ENCODE data around the gene CEP126.

The CEP126 gene

DNA sequence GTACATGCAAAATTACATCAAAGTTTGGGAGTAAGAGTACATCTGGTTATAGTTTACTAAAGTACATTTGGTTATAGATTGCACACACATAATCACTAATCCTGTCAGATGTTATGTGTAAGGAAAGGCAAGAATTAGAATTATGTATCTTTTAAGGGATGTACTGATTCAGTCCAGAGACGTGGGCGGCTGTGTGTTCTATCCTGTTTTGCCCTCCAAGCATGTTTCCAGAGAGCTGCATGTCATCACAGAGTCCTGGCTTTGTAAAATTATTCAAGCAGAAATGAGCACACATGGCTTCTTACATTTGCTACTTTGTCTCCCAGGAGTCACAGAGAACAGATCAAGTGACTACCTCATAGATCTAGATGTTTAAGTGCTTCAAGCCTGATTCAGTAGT is 33.2 kb upstream of the CEP126 start:
- no peaks in the 10 kb centered on the region for H3K4me1 ChIP-seq (ENCODE audit: low read length)
- no peaks in the 10 kb centered on the region for H3F3A ChIP-seq (ENCODE audit: insufficient read depth, low read length)
- H3K9me3 ChIP-seq (replicated peaks; ENCODE audit: insufficient read depth, low read length) = no peaks in the 10 kb centered on the region
- no peaks in the 10 kb centered on the region for H3K27me3 ChIP-seq (replicated peaks; ENCODE audit: insufficient read depth, low read length)
- H2AFZ ChIP-seq (ENCODE audit: low read length) = no peak overlapping the region
- H3K9me2 ChIP-seq (replicated peaks; ENCODE audit: insufficient read depth, low read length) = no peaks in the 10 kb centered on the region
- TF ChIP-seq, protein P1, sequence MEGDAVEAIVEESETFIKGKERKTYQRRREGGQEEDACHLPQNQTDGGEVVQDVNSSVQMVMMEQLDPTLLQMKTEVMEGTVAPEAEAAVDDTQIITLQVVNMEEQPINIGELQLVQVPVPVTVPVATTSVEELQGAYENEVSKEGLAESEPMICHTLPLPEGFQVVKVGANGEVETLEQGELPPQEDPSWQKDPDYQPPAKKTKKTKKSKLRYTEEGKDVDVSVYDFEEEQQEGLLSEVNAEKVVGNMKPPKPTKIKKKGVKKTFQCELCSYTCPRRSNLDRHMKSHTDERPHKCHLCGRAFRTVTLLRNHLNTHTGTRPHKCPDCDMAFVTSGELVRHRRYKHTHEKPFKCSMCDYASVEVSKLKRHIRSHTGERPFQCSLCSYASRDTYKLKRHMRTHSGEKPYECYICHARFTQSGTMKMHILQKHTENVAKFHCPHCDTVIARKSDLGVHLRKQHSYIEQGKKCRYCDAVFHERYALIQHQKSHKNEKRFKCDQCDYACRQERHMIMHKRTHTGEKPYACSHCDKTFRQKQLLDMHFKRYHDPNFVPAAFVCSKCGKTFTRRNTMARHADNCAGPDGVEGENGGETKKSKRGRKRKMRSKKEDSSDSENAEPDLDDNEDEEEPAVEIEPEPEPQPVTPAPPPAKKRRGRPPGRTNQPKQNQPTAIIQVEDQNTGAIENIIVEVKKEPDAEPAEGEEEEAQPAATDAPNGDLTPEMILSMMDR (IDR thresholded peaks at IDR 0.05; ENCODE audit: low read length) = no peak
- TF ChIP-seq EZH2phosphoT487 (IDR thresholded peaks at IDR 0.05; ENCODE audit: low read length) (no peak), EZH2 (optimal IDR thresholded peaks at IDR 0.05; ENCODE audit: low read depth, low read length) (no peak)
- no peaks in the 10 kb centered on the region for H3K36me3 ChIP-seq (replicated peaks; ENCODE audit: insufficient read depth, low read length)
- no peak overlapping the region for H3K9ac ChIP-seq (ENCODE audit: low read length)
- no peaks in the 10 kb centered on the region for H3K79me2 ChIP-seq (ENCODE audit: low read length)
- no peak for DNase-seq
- H3K4me3 ChIP-seq (ENCODE audit: low read length) = no peak overlapping the region
- no peak overlapping the region for H3K27ac ChIP-seq (ENCODE audit: low read length)
- no peaks in the 10 kb centered on the region for H4K20me1 ChIP-seq (ENCODE audit: insufficient read depth, low read length)
- H3K4me2 ChIP-seq (ENCODE audit: low read depth, low read length) = no peak overlapping the region

DNA sequence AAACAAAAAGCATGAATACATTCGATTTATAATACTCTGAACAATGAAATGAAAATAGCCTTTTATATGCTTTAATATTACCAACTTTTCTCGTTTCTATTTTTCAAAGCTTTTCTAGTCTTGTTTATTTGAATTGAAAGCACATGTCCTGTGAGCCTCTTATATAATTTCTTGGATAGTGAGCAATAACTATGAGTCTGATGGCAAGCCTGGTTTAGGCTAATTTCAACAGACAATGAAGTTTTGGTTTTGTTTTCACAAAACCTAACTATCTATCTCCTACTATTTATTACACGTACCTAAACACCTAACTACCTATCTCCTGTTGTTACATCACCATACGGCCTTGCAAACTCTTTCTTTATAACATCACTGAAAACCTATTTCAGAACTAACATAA is 29.2 kb upstream of the CEP126 start:
- Histone ChIP-seq H3F3A (ENCODE audit: insufficient read depth, low read length) (no peaks in the 10 kb centered on the region), H4K20me1 (ENCODE audit: insufficient read depth, low read length) (no peaks in the 10 kb centered on the region), H3K4me3 (ENCODE audit: low read length) (no peak overlapping the region), H3K27me3 (replicated peaks; ENCODE audit: insufficient read depth, low read length) (no peaks in the 10 kb centered on the region), H3K27ac (ENCODE audit: low read length) (no peak overlapping the region), H3K36me3 (replicated peaks; ENCODE audit: insufficient read depth, low read length) (no peaks in the 10 kb centered on the region), H3K4me1 (ENCODE audit: low read length) (no peaks in the 10 kb centered on the region), H3K9me3 (replicated peaks; ENCODE audit: insufficient read depth, low read length) (no peaks in the 10 kb centered on the region), H3K79me2 (ENCODE audit: low read length) (no peaks in the 10 kb centered on the region), H2AFZ (ENCODE audit: low read length) (no peak overlapping the region), H3K9ac (ENCODE audit: low read length) (no peak overlapping the region), H3K4me2 (ENCODE audit: low read depth, low read length) (no peak overlapping the region), H3K9me2 (replicated peaks; ENCODE audit: insufficient read depth, low read length) (no peaks in the 10 kb centered on the region)
- TF ChIP-seq, protein P1 (IDR thresholded peaks at IDR 0.05; ENCODE audit: low read length) = no peak
- TF ChIP-seq EZH2 (optimal IDR thresholded peaks at IDR 0.05; ENCODE audit: low read depth, low read length) = no peak
- no peak for TF ChIP-seq EZH2phosphoT487 (IDR thresholded peaks at IDR 0.05; ENCODE audit: low read length)
- DNase-seq = no peak

DNA sequence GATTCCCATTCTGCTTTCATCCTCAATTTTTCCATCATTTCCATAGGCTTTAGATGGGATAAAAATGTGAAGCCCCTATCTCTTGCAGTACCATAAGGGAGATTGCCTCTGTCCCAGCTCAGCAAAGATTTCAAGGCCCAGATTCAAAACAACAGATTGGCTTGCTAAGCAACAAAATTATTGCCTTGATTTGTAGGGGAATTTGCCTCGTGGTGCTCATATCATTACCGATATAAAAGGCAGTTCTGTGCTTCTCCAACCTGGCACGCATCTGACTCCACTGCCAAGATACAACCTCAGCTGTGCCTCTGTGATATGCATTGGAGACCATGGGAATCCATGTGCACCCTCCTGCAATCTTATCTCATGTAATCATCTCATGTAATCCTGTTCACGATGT is 25.0 kb upstream of the CEP126 start:
- H3K9ac ChIP-seq (ENCODE audit: low read length) = no peak overlapping the region
- no peaks in the 10 kb centered on the region for H3K79me2 ChIP-seq (ENCODE audit: low read length)
- H3K27me3 ChIP-seq (replicated peaks; ENCODE audit: insufficient read depth, low read length) = no peaks in the 10 kb centered on the region
- TF ChIP-seq, protein P1 (IDR thresholded peaks at IDR 0.05; ENCODE audit: low read length) = no peak
- TF ChIP-seq EZH2 (optimal IDR thresholded peaks at IDR 0.05; ENCODE audit: low read depth, low read length) (no peak), EZH2phosphoT487 (IDR thresholded peaks at IDR 0.05; ENCODE audit: low read length) (no peak)
- peak overlapping the region; percentile 34 for H3K4me2 ChIP-seq (ENCODE audit: low read depth, low read length)
- H3K4me1 ChIP-seq (ENCODE audit: low read length) = no peaks in the 10 kb centered on the region
- peak overlapping the region; percentile 13; the same call in 1 of the 2 replicates for H2AFZ ChIP-seq (ENCODE audit: low read length)
- no peak overlapping the region for H3K27ac ChIP-seq (ENCODE audit: low read length)
- H3K4me3 ChIP-seq (ENCODE audit: low read length) = no peak overlapping the region
- H4K20me1 ChIP-seq (ENCODE audit: insufficient read depth, low read length) = no peaks in the 10 kb centered on the region
- no peaks in the 10 kb centered on the region for H3K9me3 ChIP-seq (replicated peaks; ENCODE audit: insufficient read depth, low read length)
- H3F3A ChIP-seq (ENCODE audit: insufficient read depth, low read length) = no peaks in the 10 kb centered on the region
- no peak for DNase-seq
- H3K9me2 ChIP-seq (replicated peaks; ENCODE audit: insufficient read depth, low read length) = no peaks in the 10 kb centered on the region
- H3K36me3 ChIP-seq (replicated peaks; ENCODE audit: insufficient read depth, low read length) = no peaks in the 10 kb centered on the region

Data from MM.1S (cell line).